Activated CD4-positive, alpha-beta T cell treated with anti-CD3 and anti-CD28 coated beads, Interleukin-2, amount 50 U/mL, for 1 hour (primary cell): ENCODE results near the gene ZNF492.
"Not testable (repeated sequence)": the region's sequence is repeated elsewhere in the genome, so short reads cannot be mapped to it uniquely, and the experiment has no call there.

ENCODE experiments used
- DNase-seq: peaks from one replicate; pipeline ENCODE4 v3.0.0-alpha.2; 2020

Gene ZNF492

GRCh38 chr19:22633706-22634449, at the start of gene ZNF492:
Gene ZNF492 (plus strand): TSS chr19:22634324. CDS start chr19:22653400, 19,076 bp downstream.
- peak; percentile 74 for DNase-seq

- no peak for DNase-seq
Measured at GRCh38 chr19:22595422-22595821, 38.7 kb upstream of the ZNF492 start.

GRCh38 chr19:22595918-22596341, 38.2 kb upstream of the ZNF492 start:
- DNase-seq = no peak

DNA sequence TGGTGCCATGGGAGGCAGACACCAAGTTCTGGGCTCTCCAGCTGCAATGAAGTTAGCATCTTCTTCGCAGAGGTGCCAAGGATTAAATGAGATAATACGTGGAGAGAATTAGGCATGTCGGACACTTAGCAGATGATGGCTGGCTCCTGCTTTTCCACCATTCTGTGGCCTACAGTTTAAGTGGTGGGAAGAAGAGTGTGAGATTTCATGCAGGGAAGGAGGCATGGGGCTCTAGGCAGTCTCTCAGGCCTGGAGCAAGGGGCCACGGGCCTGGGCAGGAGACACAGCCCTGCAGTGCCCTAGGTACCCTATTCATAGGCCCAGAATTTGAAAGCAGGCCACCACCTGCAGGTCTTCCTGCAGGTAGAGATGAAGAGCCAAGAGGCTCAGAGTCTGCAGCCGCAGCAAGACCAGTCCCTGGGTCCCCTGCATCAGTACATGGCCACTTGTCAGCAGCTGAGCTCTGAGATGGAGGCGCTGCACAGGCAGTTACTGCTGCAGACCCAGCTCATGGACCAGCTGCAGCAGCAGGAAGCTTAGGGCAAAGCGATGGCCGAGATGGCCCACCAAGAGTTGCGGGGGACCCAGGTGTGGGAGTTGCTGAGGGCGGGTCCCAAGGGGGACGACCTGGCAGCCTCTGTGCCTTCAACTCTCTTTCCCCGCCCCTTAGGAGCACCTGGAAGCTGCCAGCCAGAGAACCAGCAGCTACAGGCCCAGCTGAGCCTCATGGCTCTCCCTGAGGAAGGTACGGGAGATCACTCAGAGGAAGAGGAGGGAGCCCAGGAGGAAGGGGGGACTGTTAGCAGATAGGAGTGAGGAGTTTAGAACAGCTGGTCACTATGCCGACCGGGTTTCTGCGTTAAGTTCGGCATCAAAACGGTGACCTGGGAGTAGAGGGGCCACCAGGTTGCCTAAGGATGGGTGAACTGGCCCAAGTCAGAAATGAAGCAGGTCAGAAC, 33.2 kb upstream of the ZNF492 start:
- DNase-seq = no peak

GRCh38 chr19:22601906-22602630, 32.1 kb upstream of the ZNF492 start:
- no peak for DNase-seq

DNA sequence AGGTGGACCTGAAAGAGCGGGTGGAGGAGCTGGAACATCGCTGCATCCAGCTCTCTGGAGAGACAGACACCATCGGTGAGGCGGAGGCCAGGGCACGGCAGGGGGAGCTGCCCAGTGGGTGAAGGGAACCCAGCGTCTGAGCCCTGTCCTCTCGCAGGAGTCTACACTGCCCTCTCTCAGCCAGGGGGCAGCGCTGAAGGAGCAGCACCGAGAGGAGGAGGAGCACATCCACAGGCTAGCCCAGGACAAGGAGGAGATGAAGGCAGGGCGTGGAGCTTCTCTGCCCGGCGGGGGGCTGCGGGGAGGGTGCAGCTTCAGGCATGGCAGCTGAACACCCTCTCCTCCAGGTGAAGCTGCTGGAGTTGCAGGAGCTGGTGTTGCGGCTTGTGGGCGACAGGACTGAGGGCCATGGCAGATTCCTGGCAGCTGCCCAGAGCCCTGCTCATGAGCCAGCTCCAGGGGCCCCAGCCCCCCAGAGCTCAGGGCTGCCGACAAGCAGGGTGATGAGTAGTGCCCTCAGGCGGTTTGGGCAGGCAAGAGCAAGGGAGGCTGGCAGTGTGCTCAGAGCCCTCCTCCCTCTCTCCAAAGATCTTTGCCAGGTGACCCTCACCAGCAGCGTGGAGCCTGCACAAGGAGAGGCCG, 31.4 kb upstream of the ZNF492 start:
- no peak for DNase-seq

- DNase-seq = no peak
Measured at GRCh38 chr19:22603518-22604440, 30.3 kb upstream of the ZNF492 start.

DNA sequence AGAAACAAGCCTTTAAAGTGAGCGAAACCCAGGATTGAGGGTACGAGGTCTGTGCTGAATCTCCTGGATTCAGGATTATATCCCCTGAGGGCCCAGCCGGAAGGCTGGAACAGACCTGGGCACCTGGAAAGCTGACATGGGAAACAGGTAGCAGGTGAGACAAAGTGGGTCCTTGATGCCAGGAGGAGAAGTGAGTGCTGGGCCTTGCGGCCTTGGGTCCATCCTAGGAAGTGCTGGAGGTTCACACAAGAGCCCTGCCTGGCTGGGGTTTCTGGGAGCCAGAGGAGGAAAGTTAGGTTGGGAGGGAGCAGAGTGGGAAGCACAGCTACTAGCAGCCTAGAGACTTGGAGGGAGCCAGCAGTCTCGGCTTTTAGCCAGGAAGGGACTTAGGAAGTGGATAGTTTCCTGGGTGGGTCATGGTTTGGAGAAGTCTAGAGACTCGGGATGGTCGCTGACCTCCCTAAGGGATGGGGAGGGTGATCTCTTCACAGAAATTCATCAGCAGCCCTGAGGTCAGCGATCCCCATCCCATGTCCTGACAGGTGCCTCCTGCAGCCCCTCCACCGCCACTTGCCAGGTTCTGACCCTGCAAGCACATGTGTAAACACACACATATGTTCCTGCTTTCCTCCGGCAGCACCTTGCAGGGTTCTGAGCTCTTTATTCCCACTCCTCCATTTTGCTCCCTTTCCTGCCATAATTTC, 29.4 kb upstream of the ZNF492 start:
- no peak for DNase-seq

DNA sequence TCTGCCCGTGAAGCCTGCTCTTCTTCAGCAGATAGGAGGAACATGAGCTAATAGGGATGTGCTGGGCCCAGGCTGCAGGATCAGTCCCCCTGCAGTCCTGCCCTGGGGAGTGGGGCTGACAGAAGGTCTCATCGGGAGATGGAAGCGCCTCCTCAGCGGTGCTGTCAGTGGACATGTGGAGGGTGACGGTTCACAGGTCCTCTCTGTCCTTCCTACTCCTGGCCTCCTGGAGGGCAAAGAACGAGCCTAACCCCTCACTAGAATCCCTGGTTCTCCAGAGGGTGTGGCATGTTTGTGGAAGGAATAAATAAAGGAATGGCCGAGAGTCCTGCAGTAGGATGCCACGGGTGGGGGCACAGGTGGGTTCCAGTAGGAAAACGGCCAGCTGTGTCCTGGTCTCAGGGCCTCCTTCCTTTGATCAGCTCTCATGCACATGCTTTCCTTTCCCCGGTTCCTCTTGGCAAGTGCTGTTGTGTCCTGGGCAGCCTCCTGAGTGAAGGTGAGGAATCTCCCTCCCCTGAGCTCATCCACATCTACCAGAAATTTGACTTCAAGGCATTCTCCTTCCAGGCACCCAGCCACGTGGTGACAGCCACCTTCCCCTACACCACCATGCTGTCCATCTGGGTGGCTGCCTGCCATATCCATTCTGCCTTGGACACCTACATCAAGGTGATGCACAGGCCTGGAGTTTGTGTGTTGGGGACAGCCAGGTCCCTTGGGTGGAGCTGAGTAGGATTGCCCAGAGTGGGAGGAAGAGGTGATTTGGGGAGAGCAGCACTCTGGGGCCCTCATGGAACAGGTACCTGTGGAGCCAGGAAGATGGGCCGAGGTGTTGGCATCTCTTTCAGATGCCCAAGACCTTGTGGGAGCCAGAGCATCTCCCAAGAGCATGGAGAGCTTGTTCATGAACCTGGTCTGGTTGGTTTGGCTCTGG, 28.6 kb upstream of the ZNF492 start:
- DNase-seq = no peak

DNA sequence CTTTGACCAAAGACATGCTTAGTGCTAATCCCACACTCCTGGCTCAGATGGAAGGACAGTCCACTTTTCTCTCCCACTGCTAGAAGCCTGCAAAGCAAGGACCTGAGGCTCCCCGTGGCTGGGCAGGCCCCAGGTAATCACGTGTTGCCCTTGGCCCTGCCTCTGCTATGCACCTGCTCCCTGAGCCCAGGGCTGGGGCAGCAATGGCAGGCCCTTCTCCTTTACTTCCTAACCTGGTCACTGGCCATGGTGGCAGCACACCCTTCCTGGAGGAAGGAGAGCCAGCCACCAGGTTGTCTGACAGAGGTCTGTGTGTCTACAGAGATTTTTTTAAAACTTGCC, 27.9 kb upstream of the ZNF492 start:
- DNase-seq = no peak

DNA sequence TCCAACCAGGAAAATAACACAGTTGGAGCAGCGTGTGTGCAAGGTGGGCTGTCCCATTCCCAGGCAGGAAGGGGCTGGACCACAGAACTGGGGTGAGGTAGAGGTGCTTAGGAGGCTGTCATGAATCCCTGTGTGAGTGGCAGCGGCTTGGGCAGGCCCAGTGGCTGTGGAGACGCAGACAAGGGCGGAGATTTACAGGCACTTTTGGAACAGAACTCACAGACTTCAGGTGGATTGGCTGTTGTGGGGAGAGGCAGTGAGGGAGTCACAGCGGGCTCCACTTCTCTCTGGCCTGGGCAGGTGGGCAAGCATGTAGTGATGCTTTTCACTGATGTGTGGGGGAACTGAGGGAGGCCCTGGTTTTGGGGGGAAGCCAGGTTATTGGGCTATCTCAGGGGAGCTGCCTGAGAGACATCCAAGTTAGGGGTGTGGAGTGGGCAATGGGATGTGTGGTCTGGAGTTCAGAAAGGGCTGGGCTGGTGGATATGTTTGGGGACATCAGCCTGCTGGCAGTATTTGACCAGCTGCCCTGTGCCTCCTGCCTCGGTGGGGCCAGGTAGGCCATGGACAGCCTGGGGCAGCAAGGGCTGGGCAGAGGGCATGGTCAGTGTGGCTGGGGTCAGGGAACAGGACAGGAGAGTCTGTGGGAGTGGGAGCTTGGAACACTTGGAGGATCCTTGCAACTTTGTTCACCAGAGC, 27.0 kb upstream of the ZNF492 start:
- no peak for DNase-seq

- no peak for DNase-seq
Measured at GRCh38 chr19:22607653-22608430, 26.3 kb upstream of the ZNF492 start.

- no peak for DNase-seq
Measured at GRCh38 chr19:22608441-22608840, 25.7 kb upstream of the ZNF492 start.

GRCh38 chr19:22609630-22610029, 24.5 kb upstream of the ZNF492 start:
- no peak for DNase-seq

DNA sequence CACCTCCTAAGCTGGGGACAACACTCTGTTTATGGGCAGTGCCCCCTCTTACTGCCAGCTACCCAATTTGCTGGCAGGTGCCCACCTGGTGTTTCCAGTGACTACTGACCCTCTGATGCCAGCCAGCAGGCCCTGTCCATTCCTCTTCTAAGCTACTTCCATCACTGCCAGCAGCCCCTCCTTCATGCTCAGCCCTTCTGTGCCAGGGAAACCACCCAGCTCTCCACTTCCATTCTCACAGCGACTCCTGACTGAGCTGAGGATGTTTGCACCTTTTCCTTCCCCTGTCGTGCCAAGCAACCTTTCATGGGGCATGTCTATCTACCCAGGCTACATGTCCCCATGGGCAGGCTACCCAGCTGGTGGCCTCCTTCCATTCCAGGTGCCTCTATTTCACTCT, 24.0 kb upstream of the ZNF492 start:
- no peak for DNase-seq

- no peak for DNase-seq
Measured at GRCh38 chr19:22612316-22612715, 21.8 kb upstream of the ZNF492 start.

- DNase-seq = no peak
Measured at GRCh38 chr19:22616659-22617058, 17.5 kb upstream of the ZNF492 start.

DNA sequence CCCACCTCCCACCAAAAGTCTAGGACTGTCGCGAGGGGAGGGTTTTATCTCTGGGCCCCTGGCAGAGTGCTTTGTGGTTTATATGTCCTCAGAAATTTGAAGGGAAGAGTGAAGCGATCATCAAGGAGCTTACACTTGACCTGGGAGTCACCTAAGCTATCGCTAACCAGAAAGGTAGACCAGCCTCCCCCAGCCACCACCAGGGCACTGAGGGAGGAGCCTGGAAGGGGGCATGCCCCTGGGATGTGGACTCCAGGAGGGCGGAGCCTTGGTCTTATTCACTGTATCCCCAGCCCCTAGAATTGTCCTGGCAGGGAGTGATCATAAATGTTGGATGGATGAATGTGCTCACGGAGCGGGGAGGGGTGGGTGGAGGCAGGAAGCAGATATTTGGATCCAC, 16.9 kb upstream of the ZNF492 start:
- DNase-seq = not testable (repeated sequence)
